Uterus (tissue), 2 donors: ENCODE measurements around the gene ARID1B.

ENCODE experiments used
- POLR2A ChIP-seq, 2 donors: fragments of 450-650 bp; IDR thresholded peaks; one replicate each; pipeline ENCODE4 v1.6.1; 2016; ENCODE audit warnings: antibody characterized with exemption in 2 of 2, mild to moderate bottlenecking in 1 of 2, moderate library complexity in 1 of 2
- TF ChIP-seq, protein P1 (sequence below), 4 experiments: fragments of 200-600 bp in 2 of 4; fragments of 450-650 bp in 2 of 4; sonication (generic) in 2 of 4; IDR thresholded peaks; one replicate each; pipeline ENCODE4 v1.5.1; 2016 to 2019; ENCODE audit warnings: antibody characterized with exemption in 4 of 4, mild to moderate bottlenecking in 2 of 4, moderate library complexity in 1 of 4

DNA sequence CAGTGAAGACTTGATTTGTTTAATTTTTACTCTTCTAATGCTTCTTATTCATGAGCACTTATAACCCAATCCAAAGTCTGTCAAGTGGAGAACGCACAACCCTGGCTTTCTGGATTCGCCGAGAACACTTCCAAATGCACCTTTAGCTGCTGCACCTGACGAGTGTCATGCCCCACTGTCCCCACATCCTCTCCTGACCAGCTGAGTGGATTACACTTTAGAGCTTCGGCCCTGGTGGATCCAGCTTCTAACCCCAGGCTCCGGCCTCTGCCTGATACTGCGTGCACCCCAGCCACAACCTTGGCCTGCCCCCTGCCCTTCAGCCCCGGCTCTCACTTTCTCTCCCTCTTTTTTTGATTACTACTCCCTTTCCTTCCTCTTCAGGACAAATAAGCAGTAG lies 287.3 kb downstream of the ARID1B start:
- TF ChIP-seq, protein P1, sequence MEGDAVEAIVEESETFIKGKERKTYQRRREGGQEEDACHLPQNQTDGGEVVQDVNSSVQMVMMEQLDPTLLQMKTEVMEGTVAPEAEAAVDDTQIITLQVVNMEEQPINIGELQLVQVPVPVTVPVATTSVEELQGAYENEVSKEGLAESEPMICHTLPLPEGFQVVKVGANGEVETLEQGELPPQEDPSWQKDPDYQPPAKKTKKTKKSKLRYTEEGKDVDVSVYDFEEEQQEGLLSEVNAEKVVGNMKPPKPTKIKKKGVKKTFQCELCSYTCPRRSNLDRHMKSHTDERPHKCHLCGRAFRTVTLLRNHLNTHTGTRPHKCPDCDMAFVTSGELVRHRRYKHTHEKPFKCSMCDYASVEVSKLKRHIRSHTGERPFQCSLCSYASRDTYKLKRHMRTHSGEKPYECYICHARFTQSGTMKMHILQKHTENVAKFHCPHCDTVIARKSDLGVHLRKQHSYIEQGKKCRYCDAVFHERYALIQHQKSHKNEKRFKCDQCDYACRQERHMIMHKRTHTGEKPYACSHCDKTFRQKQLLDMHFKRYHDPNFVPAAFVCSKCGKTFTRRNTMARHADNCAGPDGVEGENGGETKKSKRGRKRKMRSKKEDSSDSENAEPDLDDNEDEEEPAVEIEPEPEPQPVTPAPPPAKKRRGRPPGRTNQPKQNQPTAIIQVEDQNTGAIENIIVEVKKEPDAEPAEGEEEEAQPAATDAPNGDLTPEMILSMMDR (IDR thresholded peaks at IDR 0.05): no peak
- no peak for TF ChIP-seq POLR2A (IDR thresholded peaks at IDR 0.05)
